ENCODE data around the gene CCNDBP1. TPM values are rescaled to one million over a fixed set of nuclear protein-coding genes. Genes with fewer than 3 reads are reported as not detected.
"Not testable (repeated sequence)": the region's sequence is repeated elsewhere in the genome, so short reads cannot be mapped to it uniquely, and the experiment has no call there.

Gene CCNDBP1
- total RNA-seq, 4 donors from 2014 or later = 44.9 to 87.2 (median 69.6) TPM

GRCh38 chr15:43150191-43150929, 34.8 kb upstream of the CCNDBP1 start:
- Histone ChIP-seq H3K4me3 (no peak overlapping the region), H3K36me3 (peaks cover 36 to 85% (median 63%) of the 10 kb centered on the region in 4 donors), H3K4me1 (no peaks in the 10 kb centered on the region), H3K27me3 (no peaks in the 10 kb centered on the region), H3K27ac (replicated peaks in 1 of 4) (no peak overlapping the region), H3K9me3 (no peaks in the 10 kb centered on the region)
- intact Hi-C loops (cut with DNase I) = no loop called here
- TF ChIP-seq POLR2AphosphoS5 (IDR thresholded peaks at IDR 0.05) = no peak
- no peak for TF ChIP-seq CTCF (IDR thresholded peaks at IDR 0.05)
- no peak for TF ChIP-seq EP300 (IDR thresholded peaks at IDR 0.05)
- 94% methylated on average over 5 of the region's 5 CpGs for WGBS
- DNase-seq (ENCODE audit: extremely low spot score) = no peak

GRCh38 chr15:43151688-43152087, 33.5 kb upstream of the CCNDBP1 start:
- Histone ChIP-seq H3K9me3 (no peaks in the 10 kb centered on the region), H3K4me3 (no peak overlapping the region), H3K36me3 (peaks cover 41 to 92% (median 60%) of the 10 kb centered on the region in 4 donors), H3K27me3 (no peaks in the 10 kb centered on the region), H3K4me1 (no peaks in the 10 kb centered on the region), H3K27ac (replicated peaks in 1 of 4) (no peak overlapping the region)
- 88% methylated on average over 2 of the region's 2 CpGs for WGBS
- no peak for DNase-seq (ENCODE audit: extremely low spot score)
- TF ChIP-seq POLR2AphosphoS5 (IDR thresholded peaks at IDR 0.05) (no peak), CTCF (IDR thresholded peaks at IDR 0.05) (no peak), POLR2A (IDR thresholded peaks at IDR 0.05; ENCODE audit: low read depth) (no peak), EP300 (IDR thresholded peaks at IDR 0.05) (no peak)
- intact Hi-C loops (cut with DNase I) = no loop called here

- H3K9me3 ChIP-seq = no peaks in the 10 kb centered on the region
- H3K27me3 ChIP-seq = no peaks in the 10 kb centered on the region
- intact Hi-C loops (cut with DNase I) = no loop called here
- no peak overlapping the region for H3K27ac ChIP-seq (replicated peaks in 1 of 4)
- DNase-seq (ENCODE audit: extremely low spot score) = no peak
- H3K4me1 ChIP-seq = no peaks in the 10 kb centered on the region
- peaks cover 33 to 95% (median 58%) of the 10 kb centered on the region in 4 donors for H3K36me3 ChIP-seq
- H3K4me3 ChIP-seq = no peak overlapping the region
- TF ChIP-seq POLR2A (IDR thresholded peaks at IDR 0.05; ENCODE audit: low read depth) (no peak), EP300 (IDR thresholded peaks at IDR 0.05) (no peak), POLR2AphosphoS5 (IDR thresholded peaks at IDR 0.05) (no peak), CTCF (IDR thresholded peaks at IDR 0.05) (no peak)
Observed at GRCh38 chr15:43153269-43153668, 31.9 kb upstream of the CCNDBP1 start.

- no peak overlapping the region for H3K27ac ChIP-seq (replicated peaks in 1 of 4)
- H3K9me3 ChIP-seq = no peaks in the 10 kb centered on the region
- peaks cover 18 to 86% (median 47%) of the 10 kb centered on the region in 4 donors for H3K36me3 ChIP-seq
- no peak for DNase-seq (ENCODE audit: extremely low spot score)
- intact Hi-C loops (cut with DNase I) = no loop called here
- 95% methylated on average over 2 of the region's 2 CpGs for WGBS
- H3K4me3 ChIP-seq = no peak overlapping the region
- peaks cover 6 to 10% (median 8%) of the 10 kb centered on the region in 4 donors for H3K4me1 ChIP-seq
- no peaks in the 10 kb centered on the region for H3K27me3 ChIP-seq
- TF ChIP-seq POLR2A (IDR thresholded peaks at IDR 0.05; ENCODE audit: low read depth) = no peak
- no peak for TF ChIP-seq CTCF (IDR thresholded peaks at IDR 0.05)
- TF ChIP-seq EP300 (IDR thresholded peaks at IDR 0.05) = no peak
- TF ChIP-seq POLR2AphosphoS5 (IDR thresholded peaks at IDR 0.05) = no peak
Observed at GRCh38 chr15:43165801-43166325, 19.3 kb upstream of the CCNDBP1 start.

- H3K9me3 ChIP-seq; H3K27me3 ChIP-seq; H3K27ac ChIP-seq (replicated peaks in 1 of 4); H3K4me3 ChIP-seq; DNase-seq (ENCODE audit: extremely low spot score); intact Hi-C loops (cut with DNase I): not testable (repeated sequence)
- Histone ChIP-seq H3K36me3 (peaks cover 18 to 85% (median 39%) of the 10 kb centered on the region in 4 donors), H3K4me1 (peaks cover 6 to 10% (median 8%) of the 10 kb centered on the region in 4 donors)
- 94% methylated on average over 7 of the region's 28 CpGs for WGBS
Observed at GRCh38 chr15:43167261-43167660, 17.9 kb upstream of the CCNDBP1 start.
